Measurements from ENCODE around the gene HYKK.

DNA sequence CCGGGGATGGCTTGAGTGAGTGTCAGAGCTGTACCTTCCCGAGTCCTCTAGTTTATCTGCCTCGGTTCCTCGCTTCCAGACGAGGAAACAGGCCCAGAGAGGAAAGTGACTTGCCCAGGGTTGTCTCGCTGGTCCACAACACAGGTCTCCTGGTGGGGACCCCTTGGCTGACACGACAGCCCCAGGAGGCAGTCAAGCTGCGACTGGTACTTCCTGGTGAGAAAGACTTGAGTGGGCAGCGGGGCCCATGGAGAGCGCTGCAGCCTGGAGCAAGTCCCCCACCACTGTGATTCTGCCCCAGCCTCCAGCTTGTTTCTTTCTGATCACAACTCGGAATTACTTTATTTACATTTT, 57.3 kb downstream of the HYKK start:
- TF ChIP-seq POLR2A (IDR thresholded peaks at IDR 0.05) = no peak
- TF ChIP-seq, protein P1, sequence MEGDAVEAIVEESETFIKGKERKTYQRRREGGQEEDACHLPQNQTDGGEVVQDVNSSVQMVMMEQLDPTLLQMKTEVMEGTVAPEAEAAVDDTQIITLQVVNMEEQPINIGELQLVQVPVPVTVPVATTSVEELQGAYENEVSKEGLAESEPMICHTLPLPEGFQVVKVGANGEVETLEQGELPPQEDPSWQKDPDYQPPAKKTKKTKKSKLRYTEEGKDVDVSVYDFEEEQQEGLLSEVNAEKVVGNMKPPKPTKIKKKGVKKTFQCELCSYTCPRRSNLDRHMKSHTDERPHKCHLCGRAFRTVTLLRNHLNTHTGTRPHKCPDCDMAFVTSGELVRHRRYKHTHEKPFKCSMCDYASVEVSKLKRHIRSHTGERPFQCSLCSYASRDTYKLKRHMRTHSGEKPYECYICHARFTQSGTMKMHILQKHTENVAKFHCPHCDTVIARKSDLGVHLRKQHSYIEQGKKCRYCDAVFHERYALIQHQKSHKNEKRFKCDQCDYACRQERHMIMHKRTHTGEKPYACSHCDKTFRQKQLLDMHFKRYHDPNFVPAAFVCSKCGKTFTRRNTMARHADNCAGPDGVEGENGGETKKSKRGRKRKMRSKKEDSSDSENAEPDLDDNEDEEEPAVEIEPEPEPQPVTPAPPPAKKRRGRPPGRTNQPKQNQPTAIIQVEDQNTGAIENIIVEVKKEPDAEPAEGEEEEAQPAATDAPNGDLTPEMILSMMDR (IDR thresholded peaks at IDR 0.05) = no peak
- TF ChIP-seq POLR2AphosphoS5 (IDR thresholded peaks at IDR 0.05) = no peak

Measured in upper lobe of left lung (tissue), 4 donors.